Activated naive CD4-positive, alpha-beta T cell treated with anti-CD3 and anti-CD28 coated beads, Interleukin-2, amount 50 U/mL, for 72 hours (primary cell): ENCODE results near the gene EXOSC6. TPM values are rescaled to one million over a fixed set of nuclear protein-coding genes. Genes with fewer than 3 reads are reported as not detected.
"Not testable (repeated sequence)": the region's sequence is repeated elsewhere in the genome, so short reads cannot be mapped to it uniquely, and the experiment has no call there.

Source experiments
- ATAC-seq, 2 donors: fragments of 150-1000 bp; cut with Tn5 transposase; 2 replicates each; pipeline ENCODE4 v1.10.0; 2021; ENCODE audit warnings: mild to moderate bottlenecking in 2 of 2, moderate library complexity in 2 of 2
- DNase-seq, 2 donors: peaks; one replicate each; pipeline ENCODE4 v3.0.0; 2021 to 2022; ENCODE audit warnings: low spot score in 2 of 2
- H3K27ac Mint-ChIP-seq, 2 donors: one replicate each; pipeline ENCODE4 v1.8.0; 2022; ENCODE audit warnings: mild to moderate bottlenecking in 2 of 2, mixed read lengths in 2 of 2
- H3K36me3 Mint-ChIP-seq, 2 donors: one replicate each; pipeline ENCODE4 v1.8.0; 2022; ENCODE audit warnings: mixed read lengths in 2 of 2
- H3K9me3 Mint-ChIP-seq, 2 donors: one replicate each; pipeline ENCODE4 v1.8.0; 2022; ENCODE audit warnings: mixed read lengths in 2 of 2
- total RNA-seq, 2 donors: library from RNA; stranded (reverse); gene quantifications; one replicate each; pipeline ENCODE4 v1.2.3, GENCODE V29; 2022

The EXOSC6 gene
- total RNA-seq, 2 donors from 2014 or later: 20.4 to 23.3 TPM

GRCh38 chr16:70223971-70224513 is 27.7 kb downstream of the EXOSC6 start:
- not testable (repeated sequence) for H3K9me3 Mint-ChIP-seq, DNase-seq, ATAC-seq, H3K36me3 Mint-ChIP-seq
- H3K27ac Mint-ChIP-seq: peak overlapping the region in 1 of 2 donors; percentile 78

- not testable (repeated sequence) for H3K9me3 Mint-ChIP-seq, DNase-seq, ATAC-seq, H3K36me3 Mint-ChIP-seq
- peak overlapping the region; percentile 63 to 78 for H3K27ac Mint-ChIP-seq
Measured at GRCh38 chr16:70223216-70223615, 28.5 kb downstream of the EXOSC6 start.

- not testable (repeated sequence) for DNase-seq, H3K36me3 Mint-ChIP-seq, ATAC-seq, H3K9me3 Mint-ChIP-seq
- H3K27ac Mint-ChIP-seq: peak overlapping the region in 1 of 2 donors; percentile 78
Measured at GRCh38 chr16:70222574-70222973, 29.2 kb downstream of the EXOSC6 start.

GRCh38 chr16:70218586-70218985 is 33.2 kb downstream of the EXOSC6 start:
- not testable (repeated sequence) for DNase-seq, ATAC-seq, H3K9me3 Mint-ChIP-seq, H3K27ac Mint-ChIP-seq, H3K36me3 Mint-ChIP-seq

- peaks cover 11 to 12% of the 10 kb centered on the region in 2 donors for H3K36me3 Mint-ChIP-seq
- H3K27ac Mint-ChIP-seq, DNase-seq, ATAC-seq, H3K9me3 Mint-ChIP-seq: not testable (repeated sequence)
Measured at GRCh38 chr16:70206382-70206781, 45.4 kb downstream of the EXOSC6 start.

- DNase-seq, ATAC-seq, H3K9me3 Mint-ChIP-seq, H3K27ac Mint-ChIP-seq: not testable (repeated sequence)
- H3K36me3 Mint-ChIP-seq: peaks cover 11 to 12% of the 10 kb centered on the region in 2 donors
Measured at GRCh38 chr16:70204668-70205405, 46.9 kb downstream of the EXOSC6 start.

- not testable (repeated sequence) for H3K27ac Mint-ChIP-seq, H3K9me3 Mint-ChIP-seq, DNase-seq, ATAC-seq
- H3K36me3 Mint-ChIP-seq: peaks cover 8 to 11% of the 10 kb centered on the region in 2 donors
Measured at GRCh38 chr16:70204010-70204409, 47.7 kb downstream of the EXOSC6 start.

GRCh38 chr16:70203508-70203907 is 48.2 kb downstream of the EXOSC6 start:
- ATAC-seq, DNase-seq, H3K27ac Mint-ChIP-seq, H3K9me3 Mint-ChIP-seq: not testable (repeated sequence)
- H3K36me3 Mint-ChIP-seq: peaks cover 8 to 11% of the 10 kb centered on the region in 2 donors

GRCh38 chr16:70200063-70200462 is 51.7 kb downstream of the EXOSC6 start:
- H3K27ac Mint-ChIP-seq, H3K9me3 Mint-ChIP-seq, DNase-seq, ATAC-seq, H3K36me3 Mint-ChIP-seq: not testable (repeated sequence)

- H3K9me3 Mint-ChIP-seq, DNase-seq, ATAC-seq, H3K36me3 Mint-ChIP-seq, H3K27ac Mint-ChIP-seq: not testable (repeated sequence)
Measured at GRCh38 chr16:70199170-70199569, 52.6 kb downstream of the EXOSC6 start.

GRCh38 chr16:70198666-70199065 is 53.1 kb downstream of the EXOSC6 start:
- peak overlapping the region in 1 of 2 donors; percentile 44 for H3K27ac Mint-ChIP-seq
- not testable (repeated sequence) for DNase-seq, H3K9me3 Mint-ChIP-seq, ATAC-seq, H3K36me3 Mint-ChIP-seq

GRCh38 chr16:70198230-70198629 is 53.5 kb downstream of the EXOSC6 start:
- DNase-seq, ATAC-seq, H3K36me3 Mint-ChIP-seq, H3K9me3 Mint-ChIP-seq: not testable (repeated sequence)
- H3K27ac Mint-ChIP-seq: peak overlapping the region in 1 of 2 donors; percentile 44

GRCh38 chr16:70197611-70198010 is 54.1 kb downstream of the EXOSC6 start:
- not testable (repeated sequence) for H3K36me3 Mint-ChIP-seq, H3K27ac Mint-ChIP-seq, ATAC-seq, DNase-seq, H3K9me3 Mint-ChIP-seq

Other genes starting within 250 kb of the EXOSC6 start
- 10 to 100 TPM; 32.7 to 34.3 TPM for gene PDPR, start 137.6 kb downstream of the EXOSC6 start, total RNA-seq
- not detected for gene CLEC18C, start 78.2 kb downstream of the EXOSC6 start, total RNA-seq
- gene AARS1, start 37.6 kb upstream of the EXOSC6 start, total RNA-seq: 100 to 1,000 TPM; 147 to 151 TPM
- gene DDX19B, start 47.2 kb upstream of the EXOSC6 start, total RNA-seq: 10 to 100 TPM; 21.6 to 32.6 TPM
- gene DDX19A, start 95.0 kb upstream of the EXOSC6 start, total RNA-seq: 10 to 100 TPM; 41.7 to 55.2 TPM
- gene ST3GAL2, start 187.2 kb upstream of the EXOSC6 start, total RNA-seq: 10 to 100 TPM; 13.9 to 18.2 TPM
- 10 to 100 TPM in 1 of 2 donors, 1 to 10 TPM in 1; 6.1 to 16.6 TPM for gene FCSK, start 202.7 kb upstream of the EXOSC6 start, total RNA-seq